GM12865 (cell line): Measurements from ENCODE around the gene NR2C1.

Experiments
- DNase-seq: peaks from one replicate; pipeline ENCODE4 v3.0.0; 2010; ENCODE audit warnings: low read depth
- H3K4me3 ChIP-seq: 2 replicates; pipeline ENCODE4 v1.5.1; 2011; ENCODE audit warnings: mild to moderate bottlenecking, low read depth, low read length, control low read depth
- CTCF ChIP-seq: IDR thresholded peaks from 2 replicates; pipeline ENCODE4 v1.5.1; 2011; ENCODE audit warnings: low read length, control low read depth, low read depth, inconsistent platforms; ENCODE audit not compliant: insufficient read depth; ENCODE audit errors: missing control alignments

The NR2C1 gene

GRCh38 chr12:95004610-95005009 lies 68.8 kb downstream of the NR2C1 start:
- no peak overlapping the region for H3K4me3 ChIP-seq
- no peak for TF ChIP-seq CTCF
- no peak for DNase-seq

- no peak for TF ChIP-seq CTCF
- DNase-seq = no peak
- peak overlapping the region; percentile 84 for H3K4me3 ChIP-seq
These were observed 69.5 kb downstream of the NR2C1 start for GRCh38 chr12:95003921-95004272.

- peak; percentile 98 for DNase-seq
- H3K4me3 ChIP-seq = peak within 1 kb of the TSS; percentile 84
- TF ChIP-seq CTCF = no peak
These were observed 70.1 kb downstream of the NR2C1 start, which contains the start of gene NDUFA12 for GRCh38 chr12:95003213-95003920. TSS of gene NDUFA12 (minus strand) at chr12:95003697. CDS start at chr12:95003680, 17 bp downstream.

- peak overlapping the region; percentile 84 for H3K4me3 ChIP-seq
- no peak for TF ChIP-seq CTCF
- no peak for DNase-seq
These were observed 70.7 kb downstream of the NR2C1 start for GRCh38 chr12:95002754-95003153.

GRCh38 chr12:94998326-94998725 lies 75.1 kb downstream of the NR2C1 start:
- H3K4me3 ChIP-seq = no peak overlapping the region
- TF ChIP-seq CTCF = no peak
- no peak for DNase-seq

- H3K4me3 ChIP-seq = no peak overlapping the region
- no peak for DNase-seq
- no peak for TF ChIP-seq CTCF
These were observed 75.7 kb downstream of the NR2C1 start for GRCh38 chr12:94997726-94998125.

GRCh38 chr12:94997061-94997460 lies 76.4 kb downstream of the NR2C1 start:
- no peak for TF ChIP-seq CTCF
- no peak for DNase-seq
- no peak overlapping the region for H3K4me3 ChIP-seq
